SU-DHL-6 (cell line): ENCODE results near the gene CAMK1D.

ENCODE experiments used
- H2AFZ ChIP-seq: fragments of 200-600 bp; sonication (generic); 2 replicates; pipeline ENCODE4 v1.6.1; 2014; ENCODE audit warnings: low read depth, mild to moderate bottlenecking, moderate library complexity, mixed read lengths, antibody characterized with exemption, low read length; ENCODE audit not compliant: severe bottlenecking
- H3F3A ChIP-seq: fragments of 200-600 bp; shearing (Covaris generic); 2 replicates; pipeline ENCODE4 v1.6.0; 2016; ENCODE audit warnings: antibody characterized with exemption, mild to moderate bottlenecking; ENCODE audit not compliant: insufficient read depth
- H3K27ac ChIP-seq: fragments of 200-600 bp; sonication (generic); 2 replicates; pipeline ENCODE4 v1.5.1; 2016; ENCODE audit warnings: low read depth, mild to moderate bottlenecking, low read length, moderate library complexity, mixed read lengths
- H3K27me3 ChIP-seq: fragments of 200-600 bp; sonication (generic), shearing (Covaris generic); 2 replicates; pipeline ENCODE4 v1.6.0; 2014; ENCODE audit warnings: mild to moderate bottlenecking, low read length
- H3K36me3 ChIP-seq: fragments of 200-600 bp; sonication (generic); 2 replicates; pipeline ENCODE4 v1.6.1; 2014; ENCODE audit warnings: mild to moderate bottlenecking, low read length, mixed read lengths
- H3K4me2 ChIP-seq: fragments of 300-600, 200-600 bp; shearing (Covaris generic), sonication (generic); 2 replicates; pipeline ENCODE4 v1.6.0; 2014; ENCODE audit warnings: low read length, low read depth, mild to moderate bottlenecking; ENCODE audit not compliant: poor library complexity, severe bottlenecking
- H3K4me3 ChIP-seq: fragments of 200-600 bp; sonication (generic); 2 replicates; pipeline ENCODE4 v1.5.1; 2014; ENCODE audit warnings: antibody characterized with exemption, low read length, mild to moderate bottlenecking, mixed read lengths; ENCODE audit not compliant: insufficient read depth, poor library complexity, severe bottlenecking
- H3K79me2 ChIP-seq: fragments of 200-600 bp; sonication (generic); 2 replicates; pipeline ENCODE4 v1.6.1; 2014; ENCODE audit warnings: mild to moderate bottlenecking, low read length, moderate library complexity; ENCODE audit not compliant: insufficient read depth
- H3K9ac ChIP-seq: fragments of 200-600 bp; sonication (generic); 2 replicates; pipeline ENCODE4 v1.7.0; 2014; ENCODE audit warnings: mild to moderate bottlenecking, low read length
- H3K9me2 ChIP-seq: fragments of 200-600 bp; sonication (generic); replicated peaks from 2 replicates; pipeline ENCODE4 v1.6.1; 2014; ENCODE audit warnings: low read length; ENCODE audit not compliant: insufficient read depth
- H3K9me3 ChIP-seq: fragments of 200-600 bp; sonication (generic); 2 replicates; pipeline ENCODE4 v1.6.1; 2014; ENCODE audit warnings: low read length, mixed read lengths; ENCODE audit not compliant: insufficient read depth
- H4K20me1 ChIP-seq: fragments of 200-600 bp; sonication (generic); 2 replicates; pipeline ENCODE4 v1.6.1; 2014; ENCODE audit warnings: low read depth, mild to moderate bottlenecking, antibody characterized with exemption, low read length, moderate library complexity, mixed read lengths
- CTCF ChIP-seq: fragments of 200-600 bp; sonication (generic); IDR thresholded peaks from one replicate; pipeline ENCODE4 v1.5.1; 2017; ENCODE audit warnings: antibody characterized with exemption, mild to moderate bottlenecking, low read length, moderate library complexity; ENCODE audit not compliant: insufficient read depth, poor library complexity, severe bottlenecking
- EZH2phosphoT487 ChIP-seq: fragments of 200-600 bp; sonication (generic), shearing (Covaris generic); conservative IDR thresholded peaks from 2 replicates; pipeline ENCODE4 v1.6.1; 2018; ENCODE audit warnings: mild to moderate bottlenecking, antibody characterized with exemption, low read length, moderate library complexity, mixed read lengths

CAMK1D gene

GRCh38 chr10:12848439-12849173 lies 499.3 kb downstream of the CAMK1D start:
- Histone ChIP-seq H4K20me1 (no peaks in the 10 kb centered on the region), H3K9ac (no peak overlapping the region), H3K79me2 (no peaks in the 10 kb centered on the region), H3K27me3 (no peaks in the 10 kb centered on the region), H3K4me3 (no peak overlapping the region), H3K9me3 (no peaks in the 10 kb centered on the region), H3K4me2 (no peak overlapping the region), H3K36me3 (no peaks in the 10 kb centered on the region), H3K27ac (no peak overlapping the region), H3F3A (no peaks in the 10 kb centered on the region), H3K9me2 (no peaks in the 10 kb centered on the region), H2AFZ (no peak overlapping the region)
- TF ChIP-seq EZH2phosphoT487, result no peak
- TF ChIP-seq CTCF, result no peak

GRCh38 chr10:12849319-12850181 lies 500.2 kb downstream of the CAMK1D start:
- Histone ChIP-seq H3K36me3 (no peaks in the 10 kb centered on the region), H3K27ac (no peak overlapping the region), H3K9me3 (no peaks in the 10 kb centered on the region), H4K20me1 (no peaks in the 10 kb centered on the region), H3K4me2 (no peak overlapping the region), H3K4me3 (no peak overlapping the region), H3K79me2 (no peaks in the 10 kb centered on the region), H3K27me3 (no peaks in the 10 kb centered on the region), H3F3A (no peaks in the 10 kb centered on the region), H3K9me2 (no peaks in the 10 kb centered on the region), H3K9ac (no peak overlapping the region), H2AFZ (no peak overlapping the region)
- TF ChIP-seq CTCF (no peak), EZH2phosphoT487 (no peak)

GRCh38 chr10:12852687-12853086 lies 503.3 kb downstream of the CAMK1D start:
- Histone ChIP-seq H2AFZ (no peak overlapping the region), H4K20me1 (no peaks in the 10 kb centered on the region), H3K9me2 (no peaks in the 10 kb centered on the region), H3K79me2 (no peaks in the 10 kb centered on the region), H3K9ac (no peak overlapping the region), H3K27me3 (no peaks in the 10 kb centered on the region), H3K4me2 (no peak overlapping the region), H3K9me3 (no peaks in the 10 kb centered on the region), H3K27ac (no peak overlapping the region), H3K4me3 (no peak overlapping the region), H3K36me3 (no peaks in the 10 kb centered on the region), H3F3A (no peaks in the 10 kb centered on the region)
- TF ChIP-seq EZH2phosphoT487 (no peak), CTCF (no peak)
